HG02678 (cell line): ENCODE data around the gene UQCRC1.

Experiments
- ATAC-seq: cut with Tn5 transposase; IDR thresholded peaks from one replicate; pipeline ENCODE4 v1.9.1; 2021; ENCODE audit warnings: mild to moderate bottlenecking, moderate library complexity; ENCODE audit not compliant: unreplicated experiment

Gene UQCRC1

DNA sequence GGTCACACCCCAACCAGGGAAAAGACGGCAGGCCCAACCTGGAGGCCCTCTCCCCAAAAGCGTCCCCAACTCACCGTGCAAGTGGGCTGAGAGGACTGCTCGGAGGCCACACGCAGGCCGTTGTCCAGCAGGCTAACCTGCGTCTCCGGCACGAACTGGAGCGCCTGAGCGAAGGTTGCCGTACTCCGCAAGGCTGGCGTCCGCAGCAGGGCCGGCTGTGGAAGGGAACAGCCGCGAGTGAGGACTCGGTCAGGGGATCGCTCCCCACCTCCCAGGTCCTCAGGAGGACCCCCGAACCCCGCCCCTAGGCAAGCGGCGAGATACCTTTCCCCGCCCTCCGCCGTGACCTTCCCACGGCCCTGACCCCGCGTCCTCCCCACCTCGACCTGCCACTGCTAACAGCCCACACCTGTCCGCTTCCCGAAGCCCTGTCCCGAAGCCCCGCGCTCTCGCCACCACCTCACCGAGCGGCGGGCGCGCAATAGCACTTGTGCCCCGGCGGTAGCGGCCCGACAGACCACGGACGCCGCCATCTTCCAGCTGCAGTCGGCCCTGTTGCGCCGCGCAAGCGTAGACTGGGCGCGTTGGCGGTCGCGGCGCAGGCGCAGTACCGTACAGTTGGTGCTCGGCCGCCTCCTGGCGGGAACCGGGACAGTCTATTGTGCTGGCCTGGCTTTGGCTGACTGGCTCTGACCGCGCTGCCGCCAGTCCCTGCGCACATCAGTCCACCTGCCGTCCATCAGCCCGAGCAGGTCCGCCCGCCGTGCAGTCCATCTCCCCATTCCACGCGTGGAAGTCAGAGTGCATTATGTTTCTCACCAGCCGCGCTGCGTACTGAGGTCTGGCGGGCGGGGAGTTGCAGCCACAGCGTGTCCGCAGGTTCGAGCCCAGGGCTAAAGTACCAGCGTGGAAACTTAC is at the start of gene UQCRC1:
Gene UQCRC1, minus strand, starts transcription at position 559 of the 918 bp plus-strand sequence. Its CDS starts 26 bp downstream, at position 533.
- peak; percentile 95 for ATAC-seq

DNA sequence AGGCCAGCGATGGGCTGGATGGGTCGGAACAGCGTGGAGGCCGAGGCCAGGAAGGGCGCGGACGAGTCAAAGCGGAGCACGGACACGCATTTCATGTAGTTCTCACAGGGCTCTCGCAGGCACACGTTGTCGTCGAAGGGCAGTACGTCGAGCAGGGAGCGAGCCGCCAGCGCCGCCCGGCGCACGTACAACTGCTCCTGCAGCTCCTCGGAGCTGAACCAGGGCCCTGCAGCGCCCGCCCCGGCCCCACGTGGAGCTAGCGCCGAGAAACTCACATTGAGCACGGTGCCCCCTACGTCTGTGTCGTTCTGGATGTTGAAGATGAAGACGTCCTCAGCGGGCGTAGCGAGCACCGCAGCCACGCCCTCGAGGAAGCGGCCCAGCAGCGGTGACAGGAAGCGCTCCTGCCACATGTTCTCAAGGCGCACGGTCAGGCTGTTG is 47.4 kb upstream of the UQCRC1 start:
- ATAC-seq = no peak

DNA sequence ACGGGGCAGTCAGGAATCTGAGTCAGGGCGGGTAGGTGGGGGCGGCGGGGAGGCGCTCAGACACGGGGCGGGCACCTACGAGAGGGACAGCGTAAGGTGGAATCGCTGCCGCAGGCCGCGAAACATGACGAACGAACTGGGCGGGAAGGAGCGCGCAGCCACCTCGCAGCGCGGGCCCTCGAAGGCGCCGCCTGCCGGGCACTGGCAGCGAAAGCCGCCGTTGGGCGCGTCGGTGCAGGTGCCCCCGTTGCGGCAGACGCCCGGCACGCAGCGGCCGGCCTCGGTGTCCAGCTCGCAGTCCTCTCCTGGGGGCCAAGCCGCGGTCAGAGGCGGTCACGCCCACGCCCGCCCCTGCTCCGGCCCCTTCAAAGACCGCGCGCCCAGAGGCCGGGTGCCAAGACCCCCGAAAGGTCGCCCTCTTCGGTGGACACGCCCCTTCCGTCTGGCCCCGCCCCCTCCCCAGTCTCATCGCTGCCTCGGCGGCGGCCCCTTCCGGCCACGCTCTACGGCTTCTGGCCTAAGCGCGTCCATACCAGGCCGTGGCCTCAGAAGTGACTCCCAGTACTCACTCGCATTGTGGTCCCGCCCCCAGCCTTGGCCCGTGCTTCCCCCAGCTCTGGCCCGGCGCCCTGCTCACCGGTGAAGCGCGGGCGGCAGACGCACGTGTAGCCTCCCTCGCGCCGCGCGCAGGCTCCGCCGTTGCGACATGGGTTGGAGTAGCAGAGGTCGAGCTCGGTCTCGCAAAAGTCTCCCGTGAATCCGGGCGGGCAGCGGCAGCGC is 46.8 kb upstream of the UQCRC1 start:
- peak; percentile 75 for ATAC-seq

DNA sequence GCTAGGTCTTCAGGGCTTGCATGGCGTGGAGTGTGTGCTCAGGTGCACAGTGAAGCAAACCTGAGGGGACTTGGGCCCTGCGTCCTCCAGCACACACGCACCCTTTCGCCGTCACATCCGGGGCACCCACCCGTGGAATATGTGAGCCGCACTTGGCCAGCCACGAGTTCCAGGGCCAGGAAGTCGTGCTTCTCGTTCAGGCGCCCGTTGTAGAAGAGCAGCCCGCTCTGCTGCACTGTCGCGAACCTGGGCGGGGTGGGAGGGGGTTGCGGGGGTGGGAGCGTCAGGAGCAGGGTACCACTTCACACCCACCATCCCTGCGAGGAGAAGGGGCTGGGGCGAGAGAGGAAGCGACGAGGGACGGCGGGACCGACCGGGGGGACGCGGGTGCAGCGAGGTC is 46.2 kb upstream of the UQCRC1 start:
- no peak for ATAC-seq

DNA sequence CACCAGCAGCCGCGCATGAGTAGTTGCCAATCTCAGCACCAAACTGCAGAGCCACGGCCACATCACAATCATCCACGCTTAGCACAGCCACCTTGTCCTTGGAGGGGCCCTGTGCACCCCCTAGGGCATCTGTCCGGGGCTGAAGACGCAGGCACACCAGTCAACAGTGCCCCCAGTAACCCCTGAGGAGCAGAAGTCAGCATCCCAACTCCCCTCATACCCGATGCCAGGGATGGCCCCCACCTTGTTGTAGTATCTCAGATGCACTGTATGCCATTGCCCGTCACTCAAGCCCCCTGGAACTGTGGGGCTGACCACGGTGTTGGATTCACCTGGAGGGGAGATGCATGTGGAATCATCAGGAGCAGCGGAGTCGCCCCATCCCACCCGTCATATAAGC is 45.6 kb upstream of the UQCRC1 start:
- no peak for ATAC-seq

DNA sequence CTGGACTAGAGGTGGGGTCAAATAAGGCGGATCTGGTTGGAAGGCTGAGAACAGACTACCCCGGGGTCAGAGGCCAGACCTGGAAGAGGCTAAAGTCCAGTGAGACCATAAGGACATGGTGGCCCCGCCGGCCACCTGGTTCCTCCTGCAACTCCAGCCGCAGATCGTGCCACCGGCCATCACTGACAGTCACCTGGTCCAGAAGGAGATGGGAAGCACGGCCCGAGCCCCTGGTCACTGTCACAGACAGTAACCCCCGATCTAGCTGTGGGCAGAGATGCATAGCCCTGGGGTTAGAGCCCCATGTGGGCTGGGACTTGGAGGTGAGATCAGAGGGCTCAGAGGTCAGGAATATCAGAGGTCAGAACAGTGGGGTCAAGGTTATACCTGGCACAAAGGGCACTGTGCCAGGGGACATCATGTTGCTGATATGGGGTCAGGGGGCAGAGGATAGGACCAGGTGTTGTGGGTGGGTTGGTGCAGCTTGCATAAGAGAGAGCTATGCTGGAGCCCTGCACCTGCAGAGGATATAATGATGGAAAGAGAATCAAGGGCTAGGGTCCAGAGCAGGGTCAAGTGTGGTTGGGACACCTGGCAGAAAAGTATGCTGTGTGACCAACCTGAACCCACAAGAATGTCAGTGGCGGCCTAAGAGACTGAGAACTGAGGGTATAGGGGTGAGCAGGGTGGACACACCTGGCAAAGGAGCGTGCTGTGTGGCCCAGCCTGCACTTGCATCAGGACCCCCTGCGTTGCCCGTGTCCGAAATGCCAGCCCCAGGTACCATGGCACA is 43.7 kb upstream of the UQCRC1 start:
- ATAC-seq = no peak

DNA sequence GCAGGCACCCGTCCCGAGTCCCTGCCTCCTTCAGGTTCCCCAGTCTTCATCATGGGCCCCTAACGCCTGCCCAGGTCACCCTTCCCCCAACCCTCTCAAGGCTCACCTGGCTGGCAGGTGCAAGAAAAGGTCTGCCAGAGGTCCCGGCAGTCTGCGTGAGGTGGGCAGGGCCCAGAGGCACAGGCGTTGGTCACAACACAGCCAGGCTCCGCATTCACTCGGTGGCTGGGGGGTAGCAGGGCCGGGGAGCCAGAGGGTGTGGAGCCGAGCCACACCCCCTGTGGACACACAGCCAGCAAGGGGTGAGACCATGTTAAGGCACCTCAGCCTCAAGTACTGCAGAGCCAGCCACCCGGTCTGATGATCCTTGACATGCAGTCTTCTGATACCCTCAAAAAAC is 42.3 kb upstream of the UQCRC1 start:
- ATAC-seq = no peak

DNA sequence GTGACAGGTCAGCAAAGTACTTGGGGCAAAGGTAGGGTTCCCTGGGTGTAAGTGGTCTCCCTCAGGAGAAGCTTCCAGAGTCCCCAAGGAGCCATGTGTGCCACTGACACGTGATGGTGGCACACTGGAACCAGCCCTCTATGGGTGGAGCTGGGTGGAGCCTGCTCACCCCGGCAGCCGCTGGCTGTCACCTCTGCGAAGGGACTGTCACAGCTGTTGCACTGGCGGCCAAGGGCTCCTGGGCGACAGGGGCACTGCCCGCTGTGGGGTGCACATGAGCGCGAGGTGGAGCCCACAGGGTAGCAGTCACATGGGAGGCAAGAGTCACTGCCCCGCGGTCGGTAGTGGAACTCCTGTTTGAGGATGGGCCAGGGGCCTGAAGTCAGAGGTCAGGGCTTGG is 41.3 kb upstream of the UQCRC1 start:
- ATAC-seq = no peak

DNA sequence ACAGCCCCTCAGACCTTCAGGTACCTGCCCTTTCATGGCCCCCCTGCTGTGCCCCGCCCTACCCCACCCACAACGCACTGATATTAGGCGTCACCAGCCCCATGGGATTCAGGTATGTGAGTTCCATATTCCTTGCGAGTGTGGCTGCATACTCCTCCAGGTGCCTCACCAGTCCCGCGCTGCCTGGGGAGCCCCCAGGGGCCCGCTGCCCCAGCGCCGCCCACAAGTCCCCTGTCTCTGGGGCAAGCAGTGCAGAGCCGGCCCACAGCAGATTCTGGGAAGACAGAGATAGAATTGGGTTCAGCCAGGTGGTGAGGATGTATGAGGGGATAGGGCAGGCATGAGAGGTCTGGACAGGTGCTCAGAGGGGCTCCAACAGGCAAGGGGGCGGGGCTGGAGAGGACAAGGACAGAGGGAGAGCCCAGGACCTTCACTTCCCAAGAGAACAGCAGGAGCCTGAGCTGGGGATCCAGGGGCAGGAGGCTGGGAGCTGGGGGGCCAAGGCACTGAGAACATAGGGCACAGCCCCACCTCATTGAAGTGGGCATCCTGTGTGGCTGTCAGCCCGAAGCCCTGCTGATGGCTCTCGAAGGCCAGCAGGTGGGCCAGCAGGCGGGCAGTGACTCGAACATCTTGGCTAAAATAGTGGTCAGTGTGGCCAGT is 38.9 kb upstream of the UQCRC1 start:
- no peak for ATAC-seq

DNA sequence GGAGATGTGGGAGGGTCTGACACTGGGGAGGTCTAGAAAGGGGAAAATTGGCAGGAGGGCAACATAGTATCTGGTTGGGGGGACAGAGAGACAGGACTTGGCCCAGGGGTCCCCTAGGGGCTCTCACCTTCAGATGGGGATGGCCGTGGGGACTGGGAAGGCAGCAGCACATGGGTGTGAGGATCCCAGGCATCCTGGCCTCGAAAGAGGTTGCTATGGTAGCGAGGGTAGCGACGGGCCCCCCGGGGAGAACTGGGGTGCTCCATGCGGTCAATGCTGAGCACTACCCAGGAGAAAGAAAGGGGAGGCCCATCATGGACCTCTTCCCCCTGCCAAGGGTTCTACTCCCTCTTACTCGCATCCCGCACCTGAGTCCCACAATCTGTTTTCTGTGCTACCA is 38.3 kb upstream of the UQCRC1 start:
- ATAC-seq = no peak

DNA sequence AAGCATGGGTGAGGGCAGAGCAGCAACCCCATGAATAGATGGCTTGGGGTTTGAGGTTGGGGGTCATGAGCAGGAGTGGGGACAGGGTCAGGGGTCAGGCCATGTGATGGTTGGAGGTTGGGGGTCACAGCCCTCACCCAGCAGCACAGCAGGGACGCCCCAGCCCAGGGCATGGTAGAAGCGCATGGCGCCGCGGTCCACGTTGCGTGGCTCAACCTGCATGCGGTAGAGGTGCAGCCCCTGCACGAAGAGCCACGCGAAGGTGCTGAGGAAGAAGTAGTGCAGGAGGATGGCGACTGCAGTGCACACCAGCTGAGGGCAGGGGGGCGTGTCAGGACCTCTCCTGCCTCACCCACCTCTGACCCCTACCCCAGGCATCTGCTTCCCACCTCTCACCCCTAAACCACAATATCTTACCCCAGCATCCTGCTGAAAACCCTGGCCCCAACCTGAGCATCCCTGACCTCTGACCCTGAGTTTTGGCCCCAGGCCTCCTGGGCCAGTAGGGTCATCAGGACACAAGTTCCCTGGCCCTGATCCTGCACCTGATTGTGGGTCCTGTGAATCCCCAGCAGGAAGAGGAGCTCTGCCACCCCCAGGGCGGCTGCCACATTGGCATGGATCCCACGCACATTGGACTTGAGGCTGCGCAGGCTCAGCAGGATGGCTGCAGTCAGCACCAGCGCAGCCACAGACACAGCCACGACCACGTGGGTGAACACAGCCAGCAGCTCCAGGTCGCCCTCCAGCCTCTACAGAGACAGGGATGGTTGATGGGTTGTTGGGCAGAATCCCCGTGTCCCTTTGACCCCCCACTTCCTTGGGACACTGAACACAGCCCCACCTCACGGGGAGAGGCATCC is 35.7 kb upstream of the UQCRC1 start:
- ATAC-seq = no peak

DNA sequence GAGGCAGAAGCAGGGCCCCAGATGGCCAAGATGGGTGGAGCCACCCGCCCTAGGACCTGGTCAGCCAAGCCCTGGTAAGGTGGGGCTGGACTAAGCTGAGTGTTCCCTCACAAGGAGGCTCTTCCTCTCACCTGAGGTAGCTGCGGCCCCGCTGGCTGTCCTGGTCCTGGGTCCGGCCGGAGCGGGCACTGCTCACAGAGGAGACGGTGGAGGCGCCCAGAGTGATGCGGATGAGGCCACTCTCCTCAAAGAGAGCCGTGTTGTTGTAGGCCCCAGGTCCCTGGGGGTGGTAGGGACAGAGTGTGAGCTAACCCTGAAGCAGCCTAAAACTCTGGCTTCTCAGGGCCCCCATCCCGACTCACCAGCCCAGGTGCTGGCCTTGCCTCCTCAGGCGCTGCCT is 33.2 kb upstream of the UQCRC1 start:
- no peak for ATAC-seq

DNA sequence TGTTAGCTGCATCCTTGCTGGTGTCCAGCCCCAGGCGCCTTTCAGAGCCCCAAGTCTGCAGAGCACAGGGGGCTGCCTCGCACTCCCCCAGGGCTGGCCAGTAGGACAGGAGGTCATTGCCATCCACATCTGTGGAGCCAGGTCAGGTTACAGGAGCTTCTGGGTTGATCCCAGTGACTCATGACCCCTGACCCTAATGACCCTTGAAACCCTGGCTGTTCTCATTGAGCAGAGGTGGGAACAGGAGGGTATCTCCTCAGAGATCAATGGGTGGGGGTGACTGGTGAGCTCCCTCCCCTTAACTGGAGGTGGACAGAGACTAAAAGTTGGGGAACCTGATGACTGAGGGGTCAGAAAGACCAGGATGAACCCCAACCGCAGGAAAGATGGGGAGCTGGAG is 31.9 kb upstream of the UQCRC1 start:
- ATAC-seq = no peak

DNA sequence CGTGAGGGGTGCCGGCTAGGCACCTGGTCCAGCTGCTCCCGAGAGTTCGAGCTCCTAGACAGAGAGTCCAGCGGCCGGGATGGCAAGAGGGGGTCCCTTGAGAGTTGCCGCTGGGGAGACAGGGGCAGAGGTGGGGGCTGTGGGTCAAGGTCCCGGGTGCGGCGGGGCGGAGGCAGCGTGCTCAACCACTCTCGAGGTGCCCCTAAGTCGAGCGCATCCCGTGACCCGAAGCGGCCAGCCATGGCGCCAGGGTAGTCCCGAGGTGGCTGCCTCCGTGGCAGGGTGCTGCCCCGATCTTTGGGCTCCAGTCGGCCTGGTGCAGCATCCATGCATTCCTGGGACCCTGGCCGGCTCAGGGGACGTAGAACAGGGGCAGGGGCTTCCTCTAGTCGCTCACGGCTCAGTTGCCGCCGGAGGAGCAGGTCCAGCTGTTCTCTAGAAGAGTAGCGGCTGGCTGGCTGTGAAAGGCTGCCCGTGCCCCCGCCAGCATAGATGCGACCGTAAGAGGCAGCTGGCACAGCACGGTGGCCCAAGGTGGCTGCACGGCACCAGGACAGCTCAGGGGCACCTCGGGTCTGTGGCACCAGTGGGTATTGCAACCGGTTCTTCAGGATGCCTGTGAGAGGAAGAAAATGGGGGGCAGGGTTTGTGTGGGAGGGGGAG is 30.6 kb upstream of the UQCRC1 start:
- ATAC-seq = no peak

DNA sequence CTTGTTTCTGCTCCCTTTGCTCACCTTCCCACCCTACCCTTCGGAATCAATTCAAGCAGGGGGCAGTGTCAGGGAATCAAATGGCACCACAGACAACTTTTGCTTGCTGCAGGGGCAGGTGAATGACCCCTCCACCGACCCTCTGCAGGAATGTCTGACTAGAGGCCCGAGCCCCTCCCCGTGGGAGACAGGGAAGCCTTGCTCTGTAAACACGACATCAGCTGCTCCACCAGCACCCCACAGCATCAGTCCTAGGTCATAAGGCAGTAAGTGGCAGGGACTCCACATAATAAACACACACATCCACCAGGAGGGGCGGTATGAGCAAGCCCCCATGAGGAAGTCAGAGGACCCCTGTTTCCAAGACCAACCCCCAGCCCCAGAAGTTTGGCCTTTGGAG is 27.9 kb upstream of the UQCRC1 start:
- ATAC-seq = no peak

DNA sequence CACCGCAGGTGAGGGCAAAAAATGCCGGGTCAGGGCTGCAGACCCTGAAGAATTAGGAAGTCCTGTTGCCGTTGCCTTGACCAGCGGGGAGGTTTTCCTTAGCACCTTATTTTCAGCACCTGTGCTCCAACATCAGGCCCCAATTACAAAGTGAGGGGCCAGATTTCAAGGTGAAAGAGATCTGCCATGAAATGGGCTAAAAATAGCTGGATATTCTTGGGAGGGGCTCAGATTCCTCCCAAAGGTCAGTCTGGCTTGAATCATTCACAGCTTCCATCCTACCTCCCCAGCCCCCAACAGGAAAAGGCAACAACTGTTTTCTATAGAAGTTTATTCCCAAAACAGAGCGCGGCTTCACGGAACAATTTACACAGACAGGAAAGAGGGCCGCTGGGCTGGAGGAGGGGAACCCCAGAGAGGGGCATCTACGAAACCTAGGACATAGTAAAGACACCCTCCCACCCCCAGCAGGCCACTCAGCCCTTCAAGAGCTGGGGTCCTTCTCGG is 26.8 kb upstream of the UQCRC1 start:
- ATAC-seq = no peak

DNA sequence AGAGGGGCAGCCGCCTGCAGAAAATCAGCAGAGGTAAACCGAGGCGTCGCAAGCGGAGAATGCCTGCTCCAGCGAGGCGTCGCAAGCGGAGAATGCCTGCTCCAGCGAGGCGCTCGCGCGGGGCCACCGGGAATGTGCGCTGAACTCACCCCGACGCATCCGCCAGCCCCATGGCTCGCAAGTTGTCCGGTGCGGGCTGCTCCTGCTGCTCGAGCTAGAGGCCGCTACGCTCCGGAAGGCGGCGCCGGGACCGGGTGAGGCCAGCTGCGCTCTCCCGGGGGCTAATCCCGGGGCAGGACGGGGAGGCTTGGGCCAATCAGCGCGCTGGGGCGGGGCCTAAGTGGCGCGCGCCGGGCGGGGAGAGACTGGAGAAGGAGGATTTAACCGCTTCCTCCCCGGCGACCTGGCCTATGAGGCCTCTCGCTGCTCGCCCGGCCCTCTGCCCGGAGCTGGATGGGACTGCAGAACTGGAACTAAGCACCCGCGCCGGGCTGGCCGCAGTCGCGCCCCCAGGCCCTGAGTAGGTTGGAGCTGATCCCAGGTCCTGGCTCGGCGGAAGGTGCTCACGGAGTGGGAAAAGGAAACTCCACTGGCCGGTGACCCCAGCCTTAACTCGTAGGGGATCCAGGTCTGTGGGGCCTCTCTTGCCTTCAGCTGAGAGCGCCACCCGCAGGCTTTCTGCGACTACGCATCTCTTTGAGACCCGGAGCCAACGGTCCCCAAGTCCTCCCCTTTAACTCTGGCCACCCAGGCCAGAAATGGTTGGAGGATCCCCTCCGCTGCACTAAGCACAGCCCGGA is 26.0 kb upstream of the UQCRC1 start, which contains the start of gene SLC26A6:
Gene SLC26A6, minus strand, starts transcription at position 240 of the 800 bp plus-strand sequence. Its CDS starts 68 bp downstream, at position 172.
- ATAC-seq = peak; percentile 94

DNA sequence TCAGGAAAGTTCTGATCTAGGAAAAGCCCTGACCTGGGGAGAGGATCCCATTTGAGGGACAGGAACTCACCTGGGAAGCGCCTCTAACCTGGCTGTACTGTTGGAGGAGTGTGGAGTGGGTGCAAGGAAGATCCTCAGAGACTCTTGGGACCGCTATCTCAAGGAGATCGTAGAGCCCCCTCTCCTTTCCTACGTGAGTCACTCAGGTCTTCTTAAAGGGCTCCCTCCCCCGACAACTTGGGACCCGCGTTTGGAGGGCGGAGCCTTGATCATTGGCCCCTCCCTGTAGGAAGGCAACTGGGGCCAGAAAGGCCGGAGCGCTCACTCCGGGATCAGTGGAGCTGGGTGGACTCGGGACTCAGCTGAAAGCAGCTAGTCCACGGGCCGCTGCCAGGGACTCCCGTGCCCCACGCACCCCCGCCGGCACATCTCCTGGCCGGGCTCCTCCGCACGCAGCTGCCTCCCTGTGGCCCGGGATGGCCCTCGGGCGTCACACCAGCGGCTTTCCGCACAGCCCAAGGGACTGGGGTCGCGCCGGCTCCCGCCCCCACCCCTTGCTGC is 25.3 kb upstream of the UQCRC1 start:
- peak; percentile 17 for ATAC-seq
